HUES64 (cell line): ENCODE data around the gene ADAMTSL3.
A peak's percentile ranks its signal among the peaks of the same experiment; 100 is the strongest.

Source experiments
- H3K27ac ChIP-seq: 2 replicates; pipeline ENCODE4 v1.7.0; 2013; ENCODE audit warnings: low read depth, low read length, inconsistent platforms
- H3K27me3 ChIP-seq: 2 replicates; pipeline ENCODE4 v1.6.1; 2013; ENCODE audit warnings: mild to moderate bottlenecking, low read length; ENCODE audit not compliant: insufficient read depth
- H3K36me3 ChIP-seq: 2 replicates; pipeline ENCODE4 v1.6.1; 2013; ENCODE audit warnings: mild to moderate bottlenecking, low read length; ENCODE audit not compliant: insufficient read depth
- H3K4me1 ChIP-seq: 2 replicates; pipeline ENCODE4 v1.6.1; 2013; ENCODE audit warnings: mild to moderate bottlenecking, low read length, moderate library complexity; ENCODE audit not compliant: insufficient read depth
- H3K4me3 ChIP-seq: 2 replicates; pipeline ENCODE4 v1.5.1; 2013; ENCODE audit warnings: mild to moderate bottlenecking, low read length, moderate library complexity
- H3K9ac ChIP-seq: 2 replicates; pipeline ENCODE4 v1.6.1; 2013; ENCODE audit warnings: mild to moderate bottlenecking, low read depth, low read length
- H3K9me3 ChIP-seq: 2 replicates; pipeline ENCODE4 v1.6.1; 2013; ENCODE audit warnings: low read depth, low read length; ENCODE audit not compliant: insufficient read depth
- WGBS: fragments of 150-250, 120-280 bp; methylation state at CpG from one replicate; pipeline ENCODE4 v1.1.7; 2013; ENCODE audit warnings: missing lambda C conversion rate; 5-methylcytosine and 5-hydroxymethylcytosine counted together

The ADAMTSL3 gene

GRCh38 chr15:83626171-83626802 lies 27.6 kb upstream of the ADAMTSL3 start:
- WGBS: 74% methylated on average over 2 of the region's 2 CpGs
- Histone ChIP-seq H3K9ac (no peak overlapping the region), H3K27me3 (no peaks in the 10 kb centered on the region)

GRCh38 chr15:83631534-83631933 lies 22.4 kb upstream of the ADAMTSL3 start:
- 73% methylated on average over 2 of the region's 2 CpGs for WGBS

More at GRCh38 chr15:83626171-83626802, 27.6 kb upstream of the ADAMTSL3 start:
- no peaks in the 10 kb centered on the region for H3K4me1 ChIP-seq
- no peaks in the 10 kb centered on the region for H3K36me3 ChIP-seq
- H3K9me3 ChIP-seq: peaks cover 9% of the 10 kb centered on the region
- H3K27ac ChIP-seq: no peak overlapping the region
- no peak overlapping the region for H3K4me3 ChIP-seq

GRCh38 chr15:83643201-83643600 lies 10.7 kb upstream of the ADAMTSL3 start:
- Histone ChIP-seq H3K27me3 (no peaks in the 10 kb centered on the region), H3K4me1 (no peaks in the 10 kb centered on the region), H3K4me3 (no peak overlapping the region), H3K27ac (no peak overlapping the region), H3K9ac (no peak overlapping the region), H3K9me3 (peaks cover 4% of the 10 kb centered on the region; the same call in 1 of the 2 replicates), H3K36me3 (no peaks in the 10 kb centered on the region)

More at GRCh38 chr15:83631534-83631933, 22.4 kb upstream of the ADAMTSL3 start:
- Histone ChIP-seq H3K27me3 (0 out of 2 replicates have a peak, but pooled peaks cover 2% of the 10 kb centered on the region), H3K27ac (no peak overlapping the region), H3K9me3 (peaks cover 12% of the 10 kb centered on the region), H3K4me1 (no peaks in the 10 kb centered on the region), H3K36me3 (no peaks in the 10 kb centered on the region), H3K9ac (no peak overlapping the region), H3K4me3 (no peak overlapping the region)

GRCh38 chr15:83644439-83644838 lies 9.5 kb upstream of the ADAMTSL3 start:
- 94% methylated on average over 1 of the region's 1 CpG for WGBS
- Histone ChIP-seq H3K9ac (no peak overlapping the region), H3K27me3 (no peaks in the 10 kb centered on the region), H3K4me3 (no peak overlapping the region), H3K27ac (no peak overlapping the region), H3K36me3 (no peaks in the 10 kb centered on the region), H3K4me1 (no peaks in the 10 kb centered on the region), H3K9me3 (no peaks in the 10 kb centered on the region)

GRCh38 chr15:83650831-83651230 lies 3.1 kb upstream of the ADAMTSL3 start:
- H3K9ac ChIP-seq: no peak overlapping the region
- H3K27me3 ChIP-seq: peaks cover 40% of the 10 kb centered on the region
- H3K4me3 ChIP-seq: no peak overlapping the region
- WGBS: 87% methylated on average over 2 of the region's 2 CpGs
- H3K4me1 ChIP-seq: no peaks in the 10 kb centered on the region
- no peak overlapping the region for H3K27ac ChIP-seq
- H3K36me3 ChIP-seq: no peaks in the 10 kb centered on the region
- H3K9me3 ChIP-seq: no peaks in the 10 kb centered on the region

- Histone ChIP-seq H3K27ac (no peak overlapping the region), H3K27me3 (peaks cover 47% of the 10 kb centered on the region)
Observed at GRCh38 chr15:83651541-83651940, 2.4 kb upstream of the ADAMTSL3 start.

GRCh38 chr15:83652626-83653204 lies 1.2 kb upstream of the ADAMTSL3 start:
- H3K4me1 ChIP-seq: no peaks in the 10 kb centered on the region
- H3K27ac ChIP-seq: no peak overlapping the region
- WGBS: 91% methylated on average over 5 of the region's 5 CpGs
- no peaks in the 10 kb centered on the region for H3K9me3 ChIP-seq
- no peak overlapping the region for H3K9ac ChIP-seq
- no peaks in the 10 kb centered on the region for H3K36me3 ChIP-seq
- H3K27me3 ChIP-seq: peaks cover 51% of the 10 kb centered on the region
- peak overlapping the region; percentile 58 for H3K4me3 ChIP-seq

More at GRCh38 chr15:83651541-83651940, 2.4 kb upstream of the ADAMTSL3 start:
- 95% methylated on average over 6 of the region's 6 CpGs for WGBS
- no peaks in the 10 kb centered on the region for H3K9me3 ChIP-seq
- H3K9ac ChIP-seq: no peak overlapping the region
- H3K4me3 ChIP-seq: no peak overlapping the region
- H3K4me1 ChIP-seq: no peaks in the 10 kb centered on the region
- H3K36me3 ChIP-seq: no peaks in the 10 kb centered on the region

- H3K27ac ChIP-seq: no peak overlapping the region
- peaks cover 51% of the 10 kb centered on the region for H3K27me3 ChIP-seq
- H3K4me1 ChIP-seq: no peaks in the 10 kb centered on the region
- no peaks in the 10 kb centered on the region for H3K36me3 ChIP-seq
- 0 out of 2 replicates have a peak overlapping the region, but pooled peaks have one; percentile 14 for H3K9ac ChIP-seq
- WGBS: 31% methylated on average over 18 of the region's 18 CpGs
- H3K9me3 ChIP-seq: no peaks in the 10 kb centered on the region
- H3K4me3 ChIP-seq: peak overlapping the region; percentile 58
Observed at GRCh38 chr15:83653288-83653638, 660 bp upstream of the ADAMTSL3 start.

- Histone ChIP-seq H3K27ac (no peak overlapping the region), H3K4me3 (peak overlapping the region; percentile 58), H3K36me3 (no peaks in the 10 kb centered on the region), H3K27me3 (peaks cover 51% of the 10 kb centered on the region), H3K9ac (no peak overlapping the region), H3K9me3 (no peaks in the 10 kb centered on the region), H3K4me1 (no peaks in the 10 kb centered on the region)
- 9% methylated on average over 67 of the region's 67 CpGs for WGBS
Observed at GRCh38 chr15:83654379-83655236, 685 bp downstream of the ADAMTSL3 start.

GRCh38 chr15:83655237-83655616 lies 1.3 kb downstream of the ADAMTSL3 start:
- H3K27ac ChIP-seq: no peak overlapping the region
- no peak overlapping the region for H3K4me3 ChIP-seq
- WGBS: 85% methylated on average over 8 of the region's 8 CpGs
- H3K27me3 ChIP-seq: peaks cover 51% of the 10 kb centered on the region
- H3K9ac ChIP-seq: no peak overlapping the region
- H3K36me3 ChIP-seq: no peaks in the 10 kb centered on the region
- H3K4me1 ChIP-seq: no peaks in the 10 kb centered on the region
- no peaks in the 10 kb centered on the region for H3K9me3 ChIP-seq

GRCh38 chr15:83656192-83656591 lies 2.3 kb downstream of the ADAMTSL3 start:
- 90% methylated on average over 5 of the region's 5 CpGs for WGBS

More at GRCh38 chr15:83656192-83656591, 2.3 kb downstream of the ADAMTSL3 start:
- Histone ChIP-seq H3K27me3 (peaks cover 51% of the 10 kb centered on the region), H3K4me3 (no peak overlapping the region), H3K4me1 (no peaks in the 10 kb centered on the region), H3K9ac (no peak overlapping the region), H3K36me3 (no peaks in the 10 kb centered on the region), H3K9me3 (no peaks in the 10 kb centered on the region), H3K27ac (no peak overlapping the region)
